Thyroid gland (tissue), 4 donors: ENCODE data around the gene PPARG. TPM values are rescaled to one million over a fixed set of nuclear protein-coding genes. Genes with fewer than 3 reads are reported as not detected.

Source experiments
- DNase-seq, 2 donors: peaks; one replicate each; pipeline ENCODE4 v3.0.0-alpha.2; 2019
- H3K27ac ChIP-seq, 3 donors: fragments of 200-600 bp; sonication (generic); 1 replicate in 2 of 3; 2 replicates in 1 of 3; pipeline ENCODE4 v1.5.1; 2016 to 2019; ENCODE audit warnings: mild to moderate bottlenecking in 1 of 3, moderate library complexity in 1 of 3
- H3K27me3 ChIP-seq: fragments of 200-600 bp; sonication (generic); one replicate; pipeline ENCODE4 v1.5.1; 2019
- H3K36me3 ChIP-seq, 2 donors: fragments of 200-600 bp; sonication (generic); one replicate each; pipeline ENCODE4 v1.5.1; 2016 to 2019
- H3K4me1 ChIP-seq, 2 donors: fragments of 200-600 bp; sonication (generic); one replicate each; pipeline ENCODE4 v1.5.1; 2017 to 2019
- H3K4me3 ChIP-seq, 3 donors: fragments of 200-600 bp; sonication (generic); replicated peaks in 1 of 3; 1 replicate in 2 of 3; 2 replicates in 1 of 3; pipeline ENCODE4 v1.5.1; 2016; ENCODE audit warnings: mild to moderate bottlenecking in 1 of 3
- H3K9me3 ChIP-seq: fragments of 200-600 bp; sonication (generic); one replicate; pipeline ENCODE4 v1.5.1; 2017
- CTCF ChIP-seq, 6 experiments: fragments of 200-600 bp in 3 of 6; fragments of 450-650 bp in 3 of 6; sonication (generic) in 3 of 6; IDR thresholded peaks; one replicate each; pipeline ENCODE4 v1.5.1; 2016 to 2019; ENCODE audit warnings: antibody characterized with exemption in 6 of 6, mild to moderate bottlenecking in 2 of 6, inconsistent platforms in 1 of 6, moderate library complexity in 1 of 6
- POLR2A ChIP-seq, 2 donors: fragments of 450-650 bp; IDR thresholded peaks; one replicate each; pipeline ENCODE4 v1.6.1; 2017; ENCODE audit warnings: antibody characterized with exemption in 2 of 2, mild to moderate bottlenecking in 2 of 2, moderate library complexity in 1 of 2
- WGBS, 2 donors: methylation state at CpG; one replicate each; pipeline ENCODE4 v1.1.5; 2017; 5-methylcytosine and 5-hydroxymethylcytosine counted together
- intact Hi-C: fragments of 100-400 bp; cut with DNase I; formaldehyde crosslinking; loops from one replicate; pipeline ENCODE4 v1.15.1; 2023
- total RNA-seq, 4 donors: library from RNA; depleted of rRNA; stranded (reverse); fragments of >200 nt; gene quantifications; one replicate each; pipeline ENCODE4 v1.2.3, GENCODE V29; 2016

Gene PPARG
- total RNA-seq, 4 donors from 2014 or later: 20.0 to 27.3 (median 23.7) TPM

- Histone ChIP-seq H3K4me1 (no peaks in the 10 kb centered on the region), H3K4me3 (no peak overlapping the region), H3K9me3 (no peaks in the 10 kb centered on the region), H3K27ac (no peak overlapping the region), H3K27me3 (no peaks in the 10 kb centered on the region), H3K36me3 (no peaks in the 10 kb centered on the region)
- no peak for DNase-seq
- intact Hi-C loops: no loop called here
- TF ChIP-seq POLR2A (IDR thresholded peaks at IDR 0.05) (no peak), CTCF (IDR thresholded peaks at IDR 0.05) (no peak)
- WGBS, 2 donors: 77 to 86% methylated on average over 5 of the region's 5 CpGs
Observed at GRCh38 chr3:12395349-12396012, 106.6 kb downstream of the PPARG start.

GRCh38 chr3:12396471-12396870 is 107.6 kb downstream of the PPARG start:
- WGBS, 2 donors: 58 to 63% methylated on average over 6 of the region's 6 CpGs
- no peaks in the 10 kb centered on the region for H3K9me3 ChIP-seq
- DNase-seq: no peak
- no peaks in the 10 kb centered on the region for H3K36me3 ChIP-seq
- no peaks in the 10 kb centered on the region for H3K27me3 ChIP-seq
- intact Hi-C loops: no loop called here
- no peak for TF ChIP-seq CTCF (IDR thresholded peaks at IDR 0.05)
- no peak for TF ChIP-seq POLR2A (IDR thresholded peaks at IDR 0.05)
- no peak overlapping the region for H3K27ac ChIP-seq
- no peak overlapping the region for H3K4me3 ChIP-seq
- no peaks in the 10 kb centered on the region for H3K4me1 ChIP-seq

- Histone ChIP-seq H3K36me3 (no peaks in the 10 kb centered on the region), H3K9me3 (no peaks in the 10 kb centered on the region), H3K4me1 (no peaks in the 10 kb centered on the region), H3K27me3 (no peaks in the 10 kb centered on the region), H3K4me3 (no peak overlapping the region), H3K27ac (no peak overlapping the region)
- DNase-seq: no peak
- 92 to 100% methylated on average over 1 of the region's 1 CpG for WGBS, 2 donors
- intact Hi-C loops: no loop called here
- TF ChIP-seq CTCF (IDR thresholded peaks at IDR 0.05) (no peak), POLR2A (IDR thresholded peaks at IDR 0.05) (no peak)
Observed at GRCh38 chr3:12399226-12399625, 110.4 kb downstream of the PPARG start.

- no peaks in the 10 kb centered on the region for H3K9me3 ChIP-seq
- no peak overlapping the region for H3K4me3 ChIP-seq
- H3K27ac ChIP-seq: no peak overlapping the region
- no peaks in the 10 kb centered on the region for H3K36me3 ChIP-seq
- no peaks in the 10 kb centered on the region for H3K4me1 ChIP-seq
- DNase-seq: no peak
- intact Hi-C loops: no loop called here
- TF ChIP-seq CTCF (IDR thresholded peaks at IDR 0.05): no peak
- no peak for TF ChIP-seq POLR2A (IDR thresholded peaks at IDR 0.05)
- no peaks in the 10 kb centered on the region for H3K27me3 ChIP-seq
- WGBS, 2 donors: 94 to 99% methylated on average over 2 of the region's 2 CpGs
Observed at GRCh38 chr3:12400616-12401194, 111.8 kb downstream of the PPARG start.

GRCh38 chr3:12401208-12401607 is 112.3 kb downstream of the PPARG start:
- intact Hi-C loops: no loop called here
- no peaks in the 10 kb centered on the region for H3K4me1 ChIP-seq
- TF ChIP-seq CTCF (IDR thresholded peaks at IDR 0.05) (no peak), POLR2A (IDR thresholded peaks at IDR 0.05) (no peak)
- 93 to 94% methylated on average over 4 of the region's 4 CpGs for WGBS, 2 donors
- no peaks in the 10 kb centered on the region for H3K27me3 ChIP-seq
- DNase-seq: no peak
- no peak overlapping the region for H3K4me3 ChIP-seq
- no peak overlapping the region for H3K27ac ChIP-seq
- H3K36me3 ChIP-seq: no peaks in the 10 kb centered on the region
- no peaks in the 10 kb centered on the region for H3K9me3 ChIP-seq
